ENCODE results near the gene IFI30. TPM values are rescaled to one million over a fixed set of nuclear protein-coding genes. Genes with fewer than 3 reads are reported as not detected.
"Not testable (repeated sequence)": the region's sequence is repeated elsewhere in the genome, so short reads cannot be mapped to it uniquely, and the experiment has no call there.

IFI30 gene
- total RNA-seq, 1 donor from 2014 or later, result 8.0 TPM

DNA sequence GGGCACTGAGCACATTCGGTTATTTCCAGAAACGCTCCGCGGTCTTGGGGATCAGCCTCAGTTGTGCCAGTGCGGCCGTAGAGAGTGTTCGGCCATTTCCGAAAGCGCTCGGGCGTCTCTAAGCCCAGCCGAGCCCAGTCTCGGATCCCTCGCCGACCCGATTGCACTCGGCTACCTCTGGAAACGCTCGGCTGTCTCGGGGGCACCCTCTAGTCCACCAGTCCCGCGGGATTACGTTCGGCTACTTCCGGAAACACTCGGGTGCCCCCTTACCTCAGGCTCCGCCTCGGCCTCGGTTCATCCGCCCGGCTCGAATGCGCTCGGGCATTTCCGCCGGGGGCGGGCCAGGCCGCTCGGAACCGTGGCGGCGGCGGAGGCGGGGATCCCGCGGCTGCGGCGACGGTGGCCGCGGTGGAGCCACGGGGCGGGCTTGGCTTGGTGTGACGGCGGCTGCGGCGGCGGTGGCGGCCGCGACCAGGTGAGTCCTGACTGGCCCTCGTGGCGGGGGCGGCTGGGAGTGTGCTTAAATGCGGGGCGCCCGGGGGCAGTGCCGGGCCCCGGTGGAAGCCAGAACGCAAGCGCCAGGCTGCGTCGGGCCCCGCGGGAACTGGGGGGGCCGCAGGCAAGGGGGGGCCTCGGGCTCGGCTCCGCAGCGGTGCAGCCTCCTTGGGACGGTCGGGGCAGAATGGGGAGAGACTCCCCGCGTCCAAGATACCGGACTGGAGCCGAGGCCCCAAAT, 20.6 kb upstream of the IFI30 start, which contains the start of gene PIK3R2:
Gene PIK3R2 (plus strand): TSS at position 347 of the 739 bp plus-strand sequence. CDS start 2,717 bp downstream, outside the sequence.
- DNase-seq, result peak; percentile 99

DNA sequence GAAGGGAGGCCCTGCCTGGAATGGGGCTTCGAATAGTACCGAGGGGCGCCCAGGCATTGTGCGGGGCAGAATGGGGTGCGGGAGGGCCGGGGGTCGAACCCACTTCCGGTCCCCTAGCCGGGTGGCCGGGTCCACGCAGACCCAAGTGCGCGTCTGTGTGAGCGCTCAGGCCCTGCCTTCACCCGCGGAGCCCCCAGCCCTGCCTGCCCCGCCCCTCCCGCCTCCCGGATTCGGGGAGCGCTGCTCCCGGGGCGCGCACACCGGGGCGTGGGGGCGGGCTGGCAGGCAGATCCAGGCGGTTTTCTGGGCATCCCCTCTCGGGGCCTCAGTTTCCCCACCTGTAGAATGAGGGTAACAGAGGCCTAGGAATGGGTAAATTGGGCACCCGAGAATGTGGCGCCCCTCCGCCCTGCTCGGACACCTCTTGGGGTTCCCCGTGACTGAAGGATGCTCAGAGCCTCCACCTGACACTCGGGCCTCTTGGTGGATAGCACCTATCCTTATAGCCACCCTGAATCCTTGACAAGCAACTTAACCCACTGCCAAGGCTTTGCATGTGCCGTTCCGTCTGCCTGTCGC, 20.0 kb upstream of the IFI30 start:
- DNase-seq, result no peak

DNA sequence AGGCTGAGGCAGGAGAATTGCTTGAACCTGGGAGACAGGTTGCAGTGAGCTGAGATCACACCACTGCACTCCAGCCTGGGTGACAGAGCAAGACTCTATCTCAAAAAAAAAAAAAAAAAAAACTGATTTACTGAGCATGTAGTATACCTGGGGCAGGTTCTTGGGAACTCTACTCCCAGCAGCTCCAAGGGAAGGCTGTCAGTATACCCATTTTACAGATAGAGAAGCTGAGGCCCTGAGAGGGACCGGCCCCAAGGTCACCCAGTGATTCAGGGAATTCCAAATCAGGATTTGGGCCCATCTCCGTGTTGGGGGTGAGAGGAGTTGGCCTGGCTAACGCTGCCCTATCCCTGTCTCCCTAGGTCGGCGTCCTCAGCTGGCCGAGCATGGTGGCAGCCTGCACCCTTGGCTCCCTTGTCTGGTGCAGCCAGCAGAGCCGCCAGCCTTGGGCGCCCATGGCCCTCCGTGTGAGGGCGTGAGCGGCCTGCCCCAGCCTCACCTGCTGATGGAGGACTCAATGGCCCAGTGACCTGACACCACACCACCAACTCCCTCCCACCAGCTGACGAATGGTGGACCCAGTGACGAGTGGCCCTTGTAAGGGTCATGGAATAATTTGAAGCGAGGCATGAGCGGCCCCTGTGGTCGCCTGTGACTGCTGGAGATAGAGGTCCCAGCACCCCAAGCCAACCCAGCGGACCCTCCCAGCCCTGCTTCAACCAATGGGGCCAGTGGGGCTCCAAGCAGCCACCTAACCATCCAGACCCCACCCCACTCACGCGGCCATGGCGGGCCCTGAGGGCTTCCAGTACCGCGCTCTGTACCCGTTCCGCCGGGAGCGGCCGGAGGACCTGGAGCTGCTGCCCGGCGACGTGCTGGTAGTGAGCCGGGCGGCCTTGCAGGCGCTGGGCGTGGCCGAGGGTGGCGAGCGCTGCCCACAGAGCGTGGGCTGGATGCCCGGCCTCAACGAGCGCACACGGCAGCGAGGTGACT, 18.2 kb upstream of the IFI30 start:
- DNase-seq, result no peak

DNA sequence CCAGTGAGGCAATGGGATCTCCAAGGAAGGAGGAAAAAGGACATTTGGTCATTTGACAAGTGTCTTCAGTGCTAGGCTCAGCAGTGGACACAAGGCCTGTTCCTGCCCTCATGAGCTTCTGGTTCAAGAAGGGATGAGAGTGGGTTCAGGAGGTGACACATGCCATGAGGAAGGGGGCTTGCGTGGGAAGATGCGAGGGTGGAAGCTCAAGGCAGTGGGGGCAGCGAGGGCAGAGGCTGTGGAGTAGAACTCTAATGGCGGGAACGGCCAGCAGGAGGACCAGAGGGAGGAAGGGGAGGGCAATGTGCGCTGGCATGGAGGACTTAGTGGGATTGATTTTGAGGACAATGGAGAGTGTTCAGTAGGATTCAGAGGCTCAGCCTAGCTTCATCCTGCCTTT, 17.3 kb upstream of the IFI30 start:
- DNase-seq, result no peak

DNA sequence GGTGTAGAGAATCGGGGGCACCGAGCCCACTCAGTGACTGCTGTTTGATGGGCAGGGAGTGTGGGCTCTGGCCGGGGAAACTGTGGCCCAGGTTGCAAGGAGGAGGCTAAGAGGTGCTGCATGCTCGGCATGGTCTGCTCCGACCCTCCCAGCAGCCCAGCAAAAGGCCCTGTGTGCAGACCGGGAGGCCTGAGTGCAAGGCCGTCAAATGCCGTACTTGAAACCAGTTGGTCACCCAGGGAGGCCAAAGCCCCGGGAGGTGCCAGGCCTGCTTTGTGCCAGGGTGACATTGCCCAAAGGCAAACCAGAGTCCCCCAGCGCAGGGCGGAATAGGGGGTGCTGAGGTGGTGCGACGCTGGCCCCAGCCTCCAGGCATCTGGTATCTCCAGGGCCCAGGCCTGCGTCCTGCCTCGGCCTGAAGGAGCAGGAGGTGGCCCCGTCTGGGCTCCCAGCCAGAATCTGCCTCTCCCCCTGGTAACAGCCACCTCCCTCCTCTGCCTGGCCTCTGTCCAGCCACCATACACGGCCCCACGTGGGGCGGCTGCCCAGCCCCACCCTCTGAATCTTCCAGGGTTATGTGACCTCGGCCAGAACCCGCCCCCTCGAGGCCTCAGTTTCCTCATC, 16.7 kb upstream of the IFI30 start:
- DNase-seq, result peak; percentile 92

DNA sequence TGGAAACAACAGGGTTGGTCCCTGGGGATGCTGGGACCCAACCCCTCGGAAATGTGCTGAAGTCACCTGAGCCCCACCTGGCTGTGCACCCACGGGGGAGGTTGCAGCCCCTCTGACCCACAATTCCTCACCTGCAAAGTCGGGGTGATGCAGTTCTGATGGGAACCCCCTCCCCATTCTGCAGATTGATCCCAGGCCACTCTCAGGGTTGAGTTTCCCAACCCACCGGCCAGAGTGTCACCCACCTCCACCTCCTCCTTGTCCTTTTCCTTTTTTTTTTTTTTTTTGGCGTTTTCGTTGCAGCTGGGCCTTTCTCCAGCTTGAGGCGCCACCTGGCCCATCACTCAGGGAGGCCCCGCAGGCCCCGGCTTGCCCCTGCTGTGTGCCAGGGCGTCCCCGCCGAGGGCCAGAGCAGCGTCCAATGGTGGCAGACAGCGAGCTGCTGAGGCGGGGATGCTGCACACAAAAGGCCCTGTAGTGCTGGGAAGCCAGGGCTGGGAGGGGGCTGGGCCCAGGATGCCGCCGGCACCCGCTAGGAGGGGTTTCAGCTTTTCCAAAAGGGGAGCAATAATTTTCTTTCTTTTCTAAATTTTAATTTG, 16.0 kb upstream of the IFI30 start:
- no peak for DNase-seq

DNA sequence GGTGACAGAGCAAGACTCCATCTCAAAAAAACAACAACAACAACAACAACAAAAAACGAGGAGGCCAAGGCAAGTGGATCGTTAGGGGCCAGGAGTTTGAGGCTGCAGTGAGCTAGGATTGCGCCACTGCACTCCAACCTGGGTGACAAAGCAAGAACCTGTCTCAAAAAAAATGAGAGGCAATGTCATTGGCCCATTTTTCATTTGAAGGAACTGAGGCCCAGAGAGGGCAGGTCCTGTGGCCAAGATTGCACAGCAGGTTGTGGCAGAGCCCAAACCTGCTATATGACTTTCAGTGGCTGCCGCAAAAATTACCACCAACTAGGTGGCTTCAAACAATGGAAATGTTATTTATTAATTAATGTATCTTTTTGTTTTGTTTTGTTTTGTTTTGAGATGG, 15.1 kb upstream of the IFI30 start:
- no peak for DNase-seq

DNA sequence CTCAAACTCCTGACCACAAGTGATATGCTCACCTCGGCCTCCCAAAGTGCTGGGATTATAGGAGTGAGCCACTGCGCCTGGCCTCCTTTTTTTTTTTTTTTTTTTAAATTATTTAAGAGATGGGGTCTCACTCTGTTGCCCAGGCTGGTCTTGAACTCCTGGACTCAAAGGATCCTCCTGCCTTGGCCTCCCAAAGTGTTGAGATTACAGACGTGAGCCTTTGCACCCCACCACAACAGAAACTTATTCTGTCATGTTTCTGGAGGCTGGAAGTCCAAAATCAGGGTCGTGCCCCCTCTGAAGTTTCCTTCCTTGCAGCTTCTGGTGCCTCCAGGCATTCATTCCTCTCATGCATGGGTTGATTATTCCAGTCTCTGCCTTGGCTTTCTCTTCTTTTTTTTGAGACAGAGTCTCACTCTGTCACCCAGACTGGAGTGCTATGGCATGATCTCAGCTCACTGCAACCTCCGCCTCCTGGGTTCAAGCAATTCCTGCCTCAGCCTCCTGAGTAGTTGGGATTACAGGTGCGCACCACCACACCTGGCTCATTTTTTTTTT, 14.5 kb upstream of the IFI30 start:
- not testable (repeated sequence) for DNase-seq

DNA sequence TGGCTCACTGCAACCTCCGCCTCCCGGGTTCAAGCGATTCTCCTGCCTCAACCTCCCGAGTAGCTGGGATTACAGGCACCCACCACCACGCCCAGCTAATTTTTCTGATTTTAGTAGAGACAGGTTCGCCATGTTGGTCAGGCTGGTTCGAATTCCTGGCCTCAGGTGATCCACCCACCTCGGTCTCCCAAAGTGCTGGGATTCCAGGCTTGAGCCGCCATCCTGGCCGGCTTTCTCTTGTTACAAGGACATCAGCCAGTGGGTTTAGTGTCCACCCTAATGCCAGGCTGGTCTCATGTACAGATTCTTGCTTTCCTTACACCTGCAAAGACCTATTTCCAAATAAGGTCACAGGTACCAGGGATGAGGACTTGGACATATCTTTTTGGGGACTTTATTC, 13.8 kb upstream of the IFI30 start:
- no peak for DNase-seq

DNA sequence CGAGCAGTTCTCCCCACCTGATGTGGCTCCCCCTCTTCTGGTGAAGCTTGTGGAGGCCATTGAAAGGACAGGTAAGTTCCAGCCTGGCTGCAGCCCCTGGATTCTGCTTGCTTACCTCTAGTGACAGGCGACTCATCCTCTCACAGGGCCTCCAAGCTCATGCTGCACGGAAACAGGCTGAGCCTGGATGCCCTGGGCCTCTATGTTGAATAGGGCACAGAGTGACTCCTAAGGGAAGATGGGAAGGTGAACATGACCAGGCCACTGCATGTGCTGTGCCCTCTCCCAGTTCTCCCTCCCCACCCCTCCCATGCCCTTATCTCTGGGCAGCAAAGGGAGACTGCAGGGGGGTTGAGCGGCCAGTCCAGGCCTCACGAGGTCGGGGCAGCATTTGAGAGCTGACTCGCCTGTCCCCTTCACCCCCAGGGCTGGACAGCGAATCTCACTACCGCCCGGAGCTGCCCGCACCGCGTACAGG, 13.1 kb upstream of the IFI30 start:
- no peak for DNase-seq

DNA sequence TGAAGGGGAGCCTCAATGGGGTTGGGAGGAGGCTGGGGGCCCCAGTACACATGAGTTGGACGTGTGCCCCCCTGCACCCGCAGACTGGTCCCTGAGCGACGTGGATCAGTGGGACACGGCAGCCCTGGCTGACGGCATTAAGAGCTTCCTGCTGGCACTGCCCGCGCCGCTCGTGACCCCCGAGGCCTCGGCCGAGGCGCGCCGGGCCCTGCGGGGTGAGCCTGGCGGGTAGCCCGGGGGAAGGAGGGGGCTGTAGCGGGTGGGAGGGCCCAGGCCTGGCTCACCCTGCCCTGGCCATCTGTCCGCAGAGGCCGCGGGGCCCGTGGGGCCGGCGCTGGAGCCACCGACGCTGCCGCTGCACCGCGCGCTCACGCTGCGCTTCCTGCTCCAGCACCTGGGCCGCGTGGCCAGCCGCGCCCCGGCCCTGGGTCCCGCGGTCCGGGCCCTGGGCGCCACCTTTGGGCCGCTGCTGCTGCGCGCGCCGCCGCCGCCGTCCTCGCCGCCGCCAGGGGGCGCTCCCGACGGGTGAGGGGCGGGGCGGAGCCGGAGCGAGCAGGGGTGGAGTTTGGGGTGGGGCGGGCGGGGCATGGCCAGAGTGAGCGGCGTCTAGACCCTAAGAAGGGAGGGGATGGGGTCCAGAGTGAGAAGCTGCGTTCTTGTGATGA, 12.5 kb upstream of the IFI30 start:
- DNase-seq, result peak; percentile 75

DNA sequence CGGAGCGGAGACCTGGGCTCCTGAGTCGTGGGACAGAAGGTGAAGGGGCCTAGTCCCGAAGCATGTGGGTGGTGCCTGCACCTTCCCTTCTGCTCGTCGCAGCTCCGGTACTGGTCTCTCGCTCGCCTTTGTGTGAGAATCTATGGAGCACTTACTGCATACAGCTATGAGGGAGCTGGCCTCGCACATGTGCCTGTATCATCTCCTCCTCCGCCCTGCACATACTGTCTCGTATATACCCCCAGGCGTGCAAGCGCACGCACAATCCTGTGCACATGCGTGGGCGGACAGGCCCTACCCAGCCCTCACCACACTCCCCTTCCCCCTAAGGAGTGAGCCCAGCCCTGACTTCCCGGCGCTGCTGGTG, 12.0 kb upstream of the IFI30 start:
- no peak for DNase-seq

DNA sequence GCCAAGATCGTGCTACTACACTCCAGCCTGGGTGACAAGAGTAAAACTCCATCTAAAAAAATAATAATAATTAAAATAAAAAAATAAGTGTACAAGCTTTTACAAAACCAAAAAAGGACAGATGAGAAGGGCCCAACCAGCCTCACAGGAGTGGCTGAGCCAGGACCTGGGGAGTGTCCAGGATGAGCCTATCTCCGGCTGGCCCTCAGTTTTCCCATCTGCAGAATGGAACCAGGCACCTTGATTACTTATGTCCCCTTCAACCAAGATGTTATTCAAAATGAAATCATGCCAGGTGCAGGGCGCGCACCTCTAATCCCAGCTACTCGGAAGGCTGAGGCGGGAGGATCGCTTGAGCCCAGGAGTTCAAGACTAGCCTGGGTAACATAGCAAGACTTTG, 9.5 kb upstream of the IFI30 start:
- DNase-seq, result no peak

DNA sequence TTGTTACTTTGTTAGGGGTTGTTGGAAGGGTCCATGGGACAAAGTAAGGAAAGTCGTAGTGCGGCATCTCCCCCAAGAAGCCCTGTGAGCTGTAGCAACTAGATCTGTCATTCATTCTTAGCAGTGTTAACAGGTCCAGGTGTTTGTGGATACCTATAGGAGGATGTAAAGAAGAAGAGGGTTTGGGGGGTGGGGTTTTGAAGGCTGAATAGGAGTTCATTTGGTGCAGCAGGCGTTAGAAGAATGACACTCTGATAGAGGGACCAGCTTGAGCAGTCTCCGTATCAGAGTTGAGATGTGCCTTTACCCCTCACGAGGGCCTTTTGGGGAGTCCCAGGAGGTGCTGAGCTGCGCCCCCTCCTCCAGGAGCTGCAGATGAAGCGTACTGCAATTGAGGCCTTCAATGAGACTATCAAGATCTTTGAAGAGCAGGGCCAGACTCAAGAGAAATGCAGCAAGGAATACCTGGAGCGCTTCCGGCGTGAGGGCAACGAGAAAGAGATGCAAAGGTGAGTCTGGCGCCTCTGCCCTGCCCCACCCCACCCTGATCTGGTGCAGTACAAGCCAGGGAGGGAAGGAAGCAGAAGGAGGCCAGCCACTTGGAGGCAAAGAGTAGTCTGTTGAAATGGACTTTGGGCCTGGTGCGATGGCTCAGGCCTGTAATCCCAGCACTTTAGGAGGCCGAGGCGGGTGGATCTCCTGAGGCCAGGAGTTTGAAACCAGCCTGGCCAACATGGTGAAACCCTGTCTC, 7.6 kb upstream of the IFI30 start:
- DNase-seq, result no peak

DNA sequence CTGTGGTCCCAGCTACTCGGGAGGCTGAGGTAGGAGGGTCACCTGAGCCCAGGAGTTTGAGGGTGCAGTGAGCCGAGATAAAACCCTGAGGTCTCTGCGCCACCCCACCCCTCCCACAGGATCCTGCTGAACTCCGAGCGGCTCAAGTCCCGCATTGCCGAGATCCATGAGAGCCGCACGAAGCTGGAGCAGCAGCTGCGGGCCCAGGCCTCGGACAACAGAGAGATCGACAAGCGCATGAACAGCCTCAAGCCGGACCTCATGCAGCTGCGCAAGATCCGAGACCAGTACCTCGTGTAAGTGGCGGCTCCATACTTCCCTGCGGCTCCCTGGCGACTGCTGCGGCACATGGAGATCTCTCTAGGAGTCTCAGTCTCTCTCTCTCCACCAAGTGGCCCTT, 6.6 kb upstream of the IFI30 start:
- no peak for DNase-seq

DNA sequence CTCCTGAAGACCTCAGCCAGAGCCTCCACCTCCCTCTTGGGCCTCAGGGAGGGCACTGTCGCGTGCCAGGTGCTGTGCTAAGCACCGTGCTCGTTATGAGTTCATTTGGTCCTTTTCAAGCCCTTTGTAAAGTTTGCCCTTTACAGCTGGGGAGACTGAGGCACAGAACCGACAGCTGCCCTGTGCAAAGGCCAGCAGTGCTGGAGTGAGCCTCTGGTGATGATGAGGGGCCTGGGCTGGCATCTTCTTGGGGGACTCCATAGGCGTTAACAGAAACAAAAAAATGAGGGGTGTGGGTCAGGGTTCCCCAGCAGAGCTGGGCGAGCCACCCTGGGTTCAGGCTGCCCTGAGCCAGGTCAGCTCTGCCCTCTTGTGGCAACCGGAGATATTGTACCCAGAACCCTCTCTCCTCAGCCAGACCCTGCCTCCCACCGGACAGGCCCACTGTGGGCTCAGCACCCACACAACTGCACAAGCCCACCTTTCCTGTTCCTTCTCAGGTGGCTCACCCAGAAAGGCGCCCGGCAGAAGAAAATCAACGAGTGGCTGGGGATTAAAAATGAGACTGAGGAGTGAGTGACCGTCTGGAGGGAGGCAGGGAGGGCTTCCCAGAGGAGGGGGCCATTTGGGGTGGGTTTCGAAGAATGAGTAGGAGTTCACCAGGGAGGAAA, 5.5 kb upstream of the IFI30 start:
- peak; percentile 67 for DNase-seq

DNA sequence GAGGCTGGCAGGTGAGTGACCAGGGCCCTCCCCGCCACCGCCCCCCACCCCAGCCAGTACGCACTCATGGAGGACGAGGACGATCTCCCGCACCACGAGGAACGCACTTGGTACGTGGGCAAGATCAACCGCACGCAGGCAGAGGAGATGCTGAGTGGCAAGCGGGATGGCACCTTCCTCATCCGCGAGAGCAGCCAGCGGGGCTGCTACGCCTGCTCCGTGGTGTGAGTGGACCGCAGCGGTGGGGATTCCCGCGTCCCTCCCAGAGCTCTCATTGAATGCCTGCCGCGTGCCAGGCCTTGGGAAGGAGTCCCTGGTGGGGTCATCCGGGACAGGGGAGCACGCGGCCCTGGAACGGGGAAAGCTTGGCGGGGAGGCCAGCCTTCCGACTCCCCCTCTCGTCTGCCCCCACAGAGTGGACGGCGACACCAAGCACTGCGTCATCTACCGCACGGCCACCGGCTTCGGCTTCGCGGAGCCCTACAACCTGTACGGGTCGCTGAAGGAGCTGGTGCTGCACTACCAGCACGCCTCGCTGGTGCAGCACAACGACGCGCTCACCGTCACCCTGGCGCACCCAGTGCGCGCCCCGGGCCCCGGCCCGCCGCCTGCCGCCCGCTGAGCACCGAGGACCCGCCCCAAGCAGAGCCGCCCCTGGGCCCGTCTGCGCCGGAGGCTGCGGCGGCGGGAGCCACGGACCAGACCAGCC, 4.8 kb upstream of the IFI30 start:
- no peak for DNase-seq

DNA sequence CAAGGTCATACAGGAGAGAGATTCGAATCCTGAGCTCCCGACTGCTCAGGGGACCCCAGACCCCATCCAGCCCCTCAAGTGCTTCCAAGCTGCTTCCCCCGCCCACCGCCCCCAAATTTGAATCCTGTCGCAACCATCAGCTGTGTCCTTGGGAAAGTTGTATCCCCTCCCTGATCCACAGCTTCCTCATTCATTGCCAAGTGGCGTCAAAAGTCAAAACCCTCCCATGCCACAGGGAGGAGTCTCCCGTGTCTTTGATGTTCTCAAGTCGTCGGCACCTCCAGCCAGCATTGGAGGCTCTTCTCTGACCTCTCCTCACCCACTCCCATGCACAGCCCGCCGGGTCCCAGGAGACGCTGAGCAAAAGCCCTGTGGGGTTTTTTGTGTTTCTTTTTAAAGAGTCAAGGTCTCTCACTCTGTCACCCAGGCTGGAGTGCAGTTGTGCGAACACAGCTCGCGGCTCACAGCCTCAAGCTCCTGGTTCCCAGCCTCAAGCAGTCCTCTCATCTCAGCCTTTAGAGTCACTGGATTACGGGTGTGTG, 2.8 kb upstream of the IFI30 start:
- DNase-seq, result no peak
